Keratinocyte (primary cell): Measurements from ENCODE around the gene ERGIC1. TPM values are rescaled to one million over a fixed set of nuclear protein-coding genes. Genes with fewer than 3 reads are reported as not detected.
"Not testable (repeated sequence)": the region's sequence is repeated elsewhere in the genome, so short reads cannot be mapped to it uniquely, and the experiment has no call there.

Experiments used
- DNase-seq: peaks from one replicate; pipeline ENCODE4 v3.0.0-alpha.2; 2011; ENCODE audit warnings: low read depth, missing footprints, low spot score
- FAIRE-seq: peaks from 2 replicates; lab custom pipeline; 2011; peaks lifted over from hg19 to GRCh38; lab: Jason Lieb, UNC
- H2AFZ ChIP-seq: 2 replicates; pipeline ENCODE4 v1.6.0; 2012; ENCODE audit warnings: low read length, control low read depth, inconsistent platforms; ENCODE audit not compliant: control insufficient read depth
- H3K27ac ChIP-seq: 2 replicates; pipeline ENCODE4 v1.5.1; 2011; ENCODE audit warnings: low read length; ENCODE audit not compliant: control insufficient read depth, insufficient read depth
- H3K27me3 ChIP-seq: 3 replicates; pipeline ENCODE4 v1.6.0; 2011; ENCODE audit warnings: low read length; ENCODE audit not compliant: control insufficient read depth, insufficient read depth; ENCODE audit errors: extremely low read depth
- H3K36me3 ChIP-seq, 2 experiments: 2 replicates in 1 of 2; 3 replicates in 1 of 2; pipeline ENCODE4 v1.5.1; 2011; ENCODE audit warnings: low read length in 2 of 2, mild to moderate bottlenecking in 1 of 2; ENCODE audit not compliant: control insufficient read depth in 2 of 2, insufficient read depth in 2 of 2; ENCODE audit errors: extremely low read depth in 1 of 2
- H3K4me1 ChIP-seq: 3 replicates; pipeline ENCODE4 v1.5.1; 2011; ENCODE audit warnings: low read length; ENCODE audit not compliant: control insufficient read depth, insufficient read depth; ENCODE audit errors: extremely low read depth
- H3K4me2 ChIP-seq: 3 replicates; pipeline ENCODE4 v1.6.0; 2011; ENCODE audit warnings: low read depth, low read length; ENCODE audit not compliant: control insufficient read depth, insufficient read depth; ENCODE audit errors: extremely low read depth
- H3K4me3 ChIP-seq, 3 experiments: fragments of 200-600 bp in 1 of 3; sonication (generic) in 1 of 3; 2 replicates in 2 of 3; 3 replicates in 1 of 3; pipeline ENCODE4 v1.5.1; 2011 to 2016; ENCODE audit warnings: low read length in 3 of 3, mild to moderate bottlenecking in 3 of 3, control low read depth in 2 of 3, inconsistent platforms in 1 of 3, low read depth in 1 of 3, mixed read lengths in 1 of 3, mixed run types in 1 of 3, moderate library complexity in 1 of 3; ENCODE audit not compliant: control insufficient read depth in 2 of 3, insufficient read depth in 2 of 3; ENCODE audit errors: extremely low read depth in 1 of 3
- H3K79me2 ChIP-seq: 2 replicates; pipeline ENCODE4 v1.6.0; 2012; ENCODE audit warnings: low read length; ENCODE audit not compliant: control insufficient read depth, insufficient read depth
- H3K9ac ChIP-seq: 3 replicates; pipeline ENCODE4 v1.6.0; 2011; ENCODE audit warnings: low read length; ENCODE audit not compliant: control insufficient read depth, insufficient read depth; ENCODE audit errors: extremely low read depth
- H3K9me1 ChIP-seq: 3 replicates; pipeline ENCODE4 v1.6.0; 2011; ENCODE audit warnings: low read length; ENCODE audit not compliant: control insufficient read depth, insufficient read depth; ENCODE audit errors: extremely low read depth
- H3K9me3 ChIP-seq: 2 replicates; pipeline ENCODE4 v1.5.1; 2012; ENCODE audit warnings: low read depth, low read length; ENCODE audit not compliant: control insufficient read depth
- H4K20me1 ChIP-seq: 3 replicates; pipeline ENCODE4 v1.6.0; 2011; ENCODE audit warnings: low read length; ENCODE audit not compliant: control insufficient read depth, insufficient read depth; ENCODE audit errors: extremely low read depth
- EZH2 ChIP-seq: IDR thresholded peaks from one replicate; pipeline ENCODE4 v1.6.1; 2012; ENCODE audit warnings: inconsistent platforms, mild to moderate bottlenecking, low read length, moderate library complexity
- dilution Hi-C: fragments of 300-500 bp; cut with MboI; formaldehyde crosslinking; loops from one replicate; pipeline ENCODE4 v1.7.0; 2020; ENCODE audit warnings: low sequenced_read_pairs; ENCODE audit not compliant: extremely low pct_ligation_motif_present
- polyA plus RNA-seq, 5 experiments: library from polyadenylated mRNA; depleted of rRNA in 3 of 5; stranded (reverse) in 3 of 5; stranded (forward) in 1 of 5; unstranded in 1 of 5; fragments of >200 nt; gene quantifications; 1 replicate in 1 of 5; 2 replicates in 3 of 5; 3 replicates in 1 of 5; pipeline versions ENCODE4 v1.2.1 to v1.2.3, GENCODE V29; 2011 to 2012; ENCODE audit warnings: missing spikeins in 2 of 5, low read depth in 1 of 5, low replicate concordance in 1 of 5
- TF ChIP-seq, protein P1 (sequence below), 3 experiments: IDR thresholded peaks in 1 of 3; conservative IDR thresholded peaks in 1 of 3; optimal IDR thresholded peaks in 1 of 3; 2 replicates in 2 of 3; 3 replicates in 1 of 3; pipeline versions ENCODE3 to v1.5.1; 2011; ENCODE audit warnings: low read length in 3 of 3, mild to moderate bottlenecking in 3 of 3, moderate library complexity in 2 of 3, control low read depth in 1 of 3, inconsistent platforms in 1 of 3; ENCODE audit not compliant: insufficient read depth in 2 of 3; ENCODE audit errors: extremely low read depth in 1 of 3

Gene ERGIC1
- polyA plus RNA-seq, 1 donor (not counting 4 experiments of a cell fraction or from before 2014, with no cell fraction given): 93.4 TPM

DNA sequence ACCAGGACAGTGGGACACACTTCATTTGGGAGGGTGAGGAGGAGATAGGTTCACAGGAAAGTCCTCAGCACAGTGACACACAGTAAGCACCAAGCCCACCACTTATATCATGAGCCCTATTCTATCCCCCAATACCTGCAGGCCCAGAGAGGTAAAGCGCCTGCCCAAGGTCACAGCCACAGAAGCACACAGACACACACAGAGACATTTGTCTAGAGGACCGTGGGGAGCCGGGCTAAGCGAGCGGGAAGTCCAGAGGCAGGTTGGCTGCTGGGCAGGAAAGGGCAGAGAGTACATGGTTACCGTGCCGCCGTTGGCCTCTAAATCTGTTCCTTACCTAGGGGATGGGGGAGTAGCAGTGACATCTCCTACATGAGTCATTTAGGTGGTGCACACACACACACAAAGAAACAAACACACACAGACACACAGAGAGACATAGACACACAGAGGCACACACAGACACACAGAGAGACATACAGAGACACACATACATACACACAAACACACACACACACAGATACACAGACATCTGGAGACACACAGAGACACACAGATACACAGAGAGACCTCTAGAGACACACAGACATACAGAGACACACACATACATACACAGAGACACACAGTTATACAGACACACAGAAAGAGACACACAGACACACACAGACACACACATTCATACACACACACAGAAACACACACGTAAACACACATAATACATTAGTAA is 47.2 kb upstream of the ERGIC1 start:
- TF ChIP-seq EZH2: no peak
- TF ChIP-seq, protein P1, sequence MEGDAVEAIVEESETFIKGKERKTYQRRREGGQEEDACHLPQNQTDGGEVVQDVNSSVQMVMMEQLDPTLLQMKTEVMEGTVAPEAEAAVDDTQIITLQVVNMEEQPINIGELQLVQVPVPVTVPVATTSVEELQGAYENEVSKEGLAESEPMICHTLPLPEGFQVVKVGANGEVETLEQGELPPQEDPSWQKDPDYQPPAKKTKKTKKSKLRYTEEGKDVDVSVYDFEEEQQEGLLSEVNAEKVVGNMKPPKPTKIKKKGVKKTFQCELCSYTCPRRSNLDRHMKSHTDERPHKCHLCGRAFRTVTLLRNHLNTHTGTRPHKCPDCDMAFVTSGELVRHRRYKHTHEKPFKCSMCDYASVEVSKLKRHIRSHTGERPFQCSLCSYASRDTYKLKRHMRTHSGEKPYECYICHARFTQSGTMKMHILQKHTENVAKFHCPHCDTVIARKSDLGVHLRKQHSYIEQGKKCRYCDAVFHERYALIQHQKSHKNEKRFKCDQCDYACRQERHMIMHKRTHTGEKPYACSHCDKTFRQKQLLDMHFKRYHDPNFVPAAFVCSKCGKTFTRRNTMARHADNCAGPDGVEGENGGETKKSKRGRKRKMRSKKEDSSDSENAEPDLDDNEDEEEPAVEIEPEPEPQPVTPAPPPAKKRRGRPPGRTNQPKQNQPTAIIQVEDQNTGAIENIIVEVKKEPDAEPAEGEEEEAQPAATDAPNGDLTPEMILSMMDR (optimal IDR thresholded peaks at IDR 0.05 in 1 of 3, IDR thresholded peaks at IDR 0.05 in 1 of 3, conservative IDR thresholded peaks at IDR 0.05 in 1 of 3; ENCODE audit: extremely low read depth in 1 of 3, insufficient read depth in 2 of 3, low read length in 3 of 3): no peak
- no peak overlapping the region for H3K9ac ChIP-seq
- H3K36me3 ChIP-seq: no peaks in the 10 kb centered on the region
- no peaks in the 10 kb centered on the region for H3K79me2 ChIP-seq
- H4K20me1 ChIP-seq: no peaks in the 10 kb centered on the region
- H3K9me1 ChIP-seq: no peaks in the 10 kb centered on the region
- no peak overlapping the region for H2AFZ ChIP-seq
- H3K4me1 ChIP-seq: peaks cover 7% of the 10 kb centered on the region
- no peak for FAIRE-seq
- no peaks in the 10 kb centered on the region for H3K27me3 ChIP-seq
- dilution Hi-C loops: no loop called here
- H3K27ac ChIP-seq: no peak overlapping the region
- H3K9me3 ChIP-seq: no peaks in the 10 kb centered on the region
- no peak overlapping the region for H3K4me3 ChIP-seq
- H3K4me2 ChIP-seq: no peak overlapping the region
- DNase-seq: no peak

DNA sequence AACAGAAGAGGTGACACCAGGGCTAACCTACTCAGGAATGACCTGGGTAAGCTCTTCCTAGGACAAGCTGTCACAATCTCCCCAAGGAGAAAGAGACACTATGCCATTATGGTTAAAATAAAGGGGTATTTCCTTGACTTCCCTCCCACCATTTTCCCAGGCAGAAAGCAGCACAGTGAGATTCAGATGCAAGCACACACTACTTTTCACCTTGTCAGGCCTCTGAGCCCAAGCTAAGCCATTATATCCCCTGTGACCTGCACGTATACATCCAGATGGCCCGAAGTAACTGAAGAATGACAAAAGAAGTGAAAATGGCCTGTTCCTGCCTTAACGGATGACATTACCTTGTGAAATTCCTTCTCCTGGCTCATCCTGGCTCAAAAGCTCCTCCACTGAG is 46.5 kb upstream of the ERGIC1 start:
- DNase-seq, H3K4me1 ChIP-seq, FAIRE-seq, H3K4me3 ChIP-seq, H3K9ac ChIP-seq, H3K9me1 ChIP-seq, H3K27me3 ChIP-seq, H3K79me2 ChIP-seq, H3K9me3 ChIP-seq, dilution Hi-C loops, H3K4me2 ChIP-seq, H3K27ac ChIP-seq, H3K36me3 ChIP-seq, H2AFZ ChIP-seq, H4K20me1 ChIP-seq: not testable (repeated sequence)
